SU-DHL-6 (cell line): Measurements from ENCODE around the gene ZNF512B.

Experiments
- H2AFZ ChIP-seq: fragments of 200-600 bp; sonication (generic); 2 replicates; pipeline ENCODE4 v1.6.1; 2014; ENCODE audit warnings: low read depth, mild to moderate bottlenecking, moderate library complexity, mixed read lengths, antibody characterized with exemption, low read length; ENCODE audit not compliant: severe bottlenecking
- H3F3A ChIP-seq: fragments of 200-600 bp; shearing (Covaris generic); 2 replicates; pipeline ENCODE4 v1.6.0; 2016; ENCODE audit warnings: antibody characterized with exemption, mild to moderate bottlenecking; ENCODE audit not compliant: insufficient read depth
- H3K27ac ChIP-seq: fragments of 200-600 bp; sonication (generic); 2 replicates; pipeline ENCODE4 v1.5.1; 2016; ENCODE audit warnings: low read depth, mild to moderate bottlenecking, low read length, moderate library complexity, mixed read lengths
- H3K27me3 ChIP-seq: fragments of 200-600 bp; sonication (generic), shearing (Covaris generic); 2 replicates; pipeline ENCODE4 v1.6.0; 2014; ENCODE audit warnings: mild to moderate bottlenecking, low read length
- H3K36me3 ChIP-seq: fragments of 200-600 bp; sonication (generic); 2 replicates; pipeline ENCODE4 v1.6.1; 2014; ENCODE audit warnings: mild to moderate bottlenecking, low read length, mixed read lengths
- H3K4me2 ChIP-seq: fragments of 300-600, 200-600 bp; shearing (Covaris generic), sonication (generic); 2 replicates; pipeline ENCODE4 v1.6.0; 2014; ENCODE audit warnings: low read length, low read depth, mild to moderate bottlenecking; ENCODE audit not compliant: poor library complexity, severe bottlenecking
- H3K4me3 ChIP-seq: fragments of 200-600 bp; sonication (generic); 2 replicates; pipeline ENCODE4 v1.5.1; 2014; ENCODE audit warnings: antibody characterized with exemption, low read length, mild to moderate bottlenecking, mixed read lengths; ENCODE audit not compliant: insufficient read depth, poor library complexity, severe bottlenecking
- H3K79me2 ChIP-seq: fragments of 200-600 bp; sonication (generic); 2 replicates; pipeline ENCODE4 v1.6.1; 2014; ENCODE audit warnings: mild to moderate bottlenecking, low read length, moderate library complexity; ENCODE audit not compliant: insufficient read depth
- H3K9ac ChIP-seq: fragments of 200-600 bp; sonication (generic); 2 replicates; pipeline ENCODE4 v1.7.0; 2014; ENCODE audit warnings: mild to moderate bottlenecking, low read length
- H3K9me2 ChIP-seq: fragments of 200-600 bp; sonication (generic); replicated peaks from 2 replicates; pipeline ENCODE4 v1.6.1; 2014; ENCODE audit warnings: low read length; ENCODE audit not compliant: insufficient read depth
- H3K9me3 ChIP-seq: fragments of 200-600 bp; sonication (generic); 2 replicates; pipeline ENCODE4 v1.6.1; 2014; ENCODE audit warnings: low read length, mixed read lengths; ENCODE audit not compliant: insufficient read depth
- H4K20me1 ChIP-seq: fragments of 200-600 bp; sonication (generic); 2 replicates; pipeline ENCODE4 v1.6.1; 2014; ENCODE audit warnings: low read depth, mild to moderate bottlenecking, antibody characterized with exemption, low read length, moderate library complexity, mixed read lengths
- CTCF ChIP-seq: fragments of 200-600 bp; sonication (generic); IDR thresholded peaks from one replicate; pipeline ENCODE4 v1.5.1; 2017; ENCODE audit warnings: antibody characterized with exemption, mild to moderate bottlenecking, low read length, moderate library complexity; ENCODE audit not compliant: insufficient read depth, poor library complexity, severe bottlenecking
- EZH2phosphoT487 ChIP-seq: fragments of 200-600 bp; sonication (generic), shearing (Covaris generic); conservative IDR thresholded peaks from 2 replicates; pipeline ENCODE4 v1.6.1; 2018; ENCODE audit warnings: mild to moderate bottlenecking, antibody characterized with exemption, low read length, moderate library complexity, mixed read lengths

ZNF512B gene

DNA sequence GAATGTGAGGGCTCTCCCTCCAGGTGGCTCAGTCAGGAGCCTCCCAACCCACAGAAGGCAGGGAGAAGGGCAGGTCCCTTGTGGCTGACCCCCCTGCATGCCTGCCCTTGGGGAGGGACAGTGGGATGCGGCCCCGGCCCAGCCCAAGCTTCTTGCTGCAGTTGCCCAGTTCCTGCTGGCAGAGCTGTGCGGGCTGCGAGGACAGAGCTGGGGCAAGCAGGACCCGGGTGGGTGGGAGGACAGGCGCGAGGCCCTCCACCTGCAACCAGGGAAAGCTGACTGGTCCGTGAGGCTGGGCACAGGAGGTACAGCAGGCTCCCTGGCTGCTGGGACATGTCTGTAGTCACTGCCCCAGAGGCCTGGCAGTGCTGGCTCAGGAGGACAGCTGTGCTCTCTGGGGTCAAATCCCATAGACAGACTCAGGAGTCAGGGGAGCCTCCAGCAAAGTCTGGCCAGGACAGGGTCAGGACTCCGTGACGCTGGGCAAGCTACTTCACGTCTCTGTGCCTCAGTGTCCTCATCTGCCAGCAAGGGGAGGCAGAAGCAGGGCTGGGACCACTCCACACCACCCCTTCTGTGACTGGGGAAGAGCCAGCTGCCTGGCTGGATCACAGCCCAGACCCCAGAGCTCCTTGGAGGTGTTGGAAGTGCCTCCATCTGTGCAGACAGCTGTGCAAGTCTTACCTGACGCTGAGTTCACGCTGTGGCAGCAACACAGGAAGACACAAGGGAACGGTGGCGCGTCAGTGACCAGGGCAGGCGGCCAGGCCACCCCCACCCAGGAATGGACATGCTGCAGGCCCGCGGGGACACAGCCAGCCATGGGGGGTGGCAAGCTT, 26.5 kb downstream of the ZNF512B start:
- Histone ChIP-seq H4K20me1 (no peaks in the 10 kb centered on the region), H2AFZ (no peak overlapping the region), H3K9me2 (no peaks in the 10 kb centered on the region), H3K36me3 (no peaks in the 10 kb centered on the region), H3K27me3 (no peaks in the 10 kb centered on the region), H3K9me3 (no peaks in the 10 kb centered on the region), H3K4me2 (no peak overlapping the region), H3F3A (no peaks in the 10 kb centered on the region), H3K79me2 (no peaks in the 10 kb centered on the region), H3K4me3 (no peak overlapping the region), H3K9ac (no peak overlapping the region), H3K27ac (no peak overlapping the region)
- TF ChIP-seq EZH2phosphoT487: no peak
- TF ChIP-seq CTCF: no peak

GRCh38 chr20:63942250-63942951, 27.3 kb downstream of the ZNF512B start:
- no peak overlapping the region for H2AFZ ChIP-seq
- H3K9me2 ChIP-seq: no peaks in the 10 kb centered on the region
- H3F3A ChIP-seq: no peaks in the 10 kb centered on the region; the same call in 1 of the 2 replicates
- H3K79me2 ChIP-seq: no peaks in the 10 kb centered on the region
- H3K4me3 ChIP-seq: no peak overlapping the region
- H4K20me1 ChIP-seq: no peaks in the 10 kb centered on the region
- no peak overlapping the region for H3K9ac ChIP-seq
- H3K36me3 ChIP-seq: no peaks in the 10 kb centered on the region
- H3K27ac ChIP-seq: no peak overlapping the region
- no peaks in the 10 kb centered on the region for H3K9me3 ChIP-seq
- no peak for TF ChIP-seq EZH2phosphoT487
- TF ChIP-seq CTCF: no peak
- no peaks in the 10 kb centered on the region for H3K27me3 ChIP-seq
- H3K4me2 ChIP-seq: no peak overlapping the region

DNA sequence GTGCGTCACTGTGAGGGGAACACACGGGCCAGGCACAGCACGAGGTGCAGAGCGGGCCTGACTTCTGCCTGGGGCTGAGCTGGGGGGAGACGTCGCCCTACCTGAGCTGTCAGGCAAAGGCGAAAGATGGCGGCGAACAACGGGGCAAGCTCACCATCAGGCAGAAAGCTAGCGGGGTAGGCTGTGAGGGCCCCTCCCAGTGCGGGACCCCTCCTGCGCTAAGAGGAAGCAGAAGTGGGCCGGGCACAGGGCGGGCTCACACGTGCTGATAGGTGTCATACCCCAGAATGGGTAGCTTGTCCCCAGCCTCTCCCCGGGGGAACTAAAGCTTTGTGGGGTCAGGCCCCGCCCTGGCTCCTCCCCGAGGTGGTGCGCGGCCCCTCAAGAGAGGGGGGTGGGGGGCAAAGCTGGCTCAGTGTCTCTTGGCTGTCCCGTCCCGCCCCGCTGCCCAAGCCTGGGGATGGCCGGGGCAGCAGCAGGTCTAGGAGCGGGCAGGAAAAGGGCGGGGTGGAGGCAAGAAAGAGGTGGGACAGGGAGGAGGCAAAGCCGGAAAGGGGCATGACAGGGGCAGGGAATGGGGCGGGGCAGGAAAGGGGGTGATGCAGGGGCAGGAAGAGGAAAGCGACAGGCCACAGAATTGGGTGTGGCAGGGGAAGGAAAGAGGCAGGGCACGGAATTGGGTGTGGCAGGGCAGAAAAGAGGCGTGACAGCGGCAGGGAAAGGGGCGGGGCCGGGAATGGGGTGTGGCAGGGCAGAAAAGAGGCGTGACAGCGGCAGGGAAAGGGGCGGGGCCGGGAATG, 28.2 kb downstream of the ZNF512B start:
- H3K36me3 ChIP-seq: no peaks in the 10 kb centered on the region
- TF ChIP-seq CTCF (no peak), EZH2phosphoT487 (no peak)
- H3K4me2 ChIP-seq: no peak overlapping the region
- H3K4me3 ChIP-seq: no peak overlapping the region
- H3K9me3 ChIP-seq: no peaks in the 10 kb centered on the region
- H3K27me3 ChIP-seq: no peaks in the 10 kb centered on the region
- H3K9ac ChIP-seq: no peak overlapping the region
- H3F3A ChIP-seq: no peaks in the 10 kb centered on the region; the same call in 1 of the 2 replicates
- H3K79me2 ChIP-seq: no peaks in the 10 kb centered on the region
- H3K9me2 ChIP-seq: no peaks in the 10 kb centered on the region
- H4K20me1 ChIP-seq: no peaks in the 10 kb centered on the region
- no peak overlapping the region for H3K27ac ChIP-seq
- H2AFZ ChIP-seq: no peak overlapping the region
